Mucosa of gallbladder (tissue), 1 donor: Measurements from ENCODE around the gene HDAC4. TPM values are rescaled to one million over a fixed set of nuclear protein-coding genes. Genes with fewer than 3 reads are reported as not detected.

Experiments
- DNase-seq: peaks from one replicate; pipeline ENCODE4 v3.0.0-alpha.2; 2020; ENCODE audit warnings: low spot score
- total RNA-seq: library from RNA; stranded (reverse); gene quantifications from one replicate; pipeline ENCODE4 v1.2.1, GENCODE V29; 2021
- donor health status: DM: no; HTN: no; CAD: no.

The HDAC4 gene
- total RNA-seq, 1 donor from 2014 or later: 103 TPM

GRCh38 chr2:239308661-239309397 is 92.0 kb downstream of the HDAC4 start:
- DNase-seq: no peak

GRCh38 chr2:239307921-239308613 is 92.8 kb downstream of the HDAC4 start:
- DNase-seq: no peak

- no peak for DNase-seq
These were observed 93.6 kb downstream of the HDAC4 start for GRCh38 chr2:239307221-239307569.

- no peak for DNase-seq
These were observed 94.3 kb downstream of the HDAC4 start for GRCh38 chr2:239306274-239307220.

GRCh38 chr2:239305771-239306170 is 95.0 kb downstream of the HDAC4 start:
- DNase-seq: no peak

- DNase-seq: no peak
These were observed 95.6 kb downstream of the HDAC4 start for GRCh38 chr2:239305222-239305575.

- no peak for DNase-seq
These were observed 96.1 kb downstream of the HDAC4 start for GRCh38 chr2:239304533-239305221.

GRCh38 chr2:239303711-239304532 is 96.9 kb downstream of the HDAC4 start:
- no peak for DNase-seq

- DNase-seq: no peak
These were observed 97.8 kb downstream of the HDAC4 start for GRCh38 chr2:239302808-239303557.

GRCh38 chr2:239302083-239302807 is 98.6 kb downstream of the HDAC4 start:
- no peak for DNase-seq

- DNase-seq: no peak
These were observed 99.7 kb downstream of the HDAC4 start for GRCh38 chr2:239300871-239301735.

- no peak for DNase-seq
These were observed 100.6 kb downstream of the HDAC4 start for GRCh38 chr2:239300242-239300641.

- DNase-seq: no peak
These were observed 101.4 kb downstream of the HDAC4 start for GRCh38 chr2:239299218-239299939.

- DNase-seq: no peak
These were observed 102.6 kb downstream of the HDAC4 start for GRCh38 chr2:239298116-239298804.

GRCh38 chr2:239297142-239298004 is 103.4 kb downstream of the HDAC4 start:
- no peak for DNase-seq
